ENCODE measurements around the gene SLC28A1.
A peak's percentile ranks its signal among the peaks of the same experiment; 100 is the strongest.

The SLC28A1 gene

GRCh38 chr15:84859144-84859543 lies 25.3 kb upstream of the SLC28A1 start:
- no peak for TF ChIP-seq CTCF (IDR thresholded peaks at IDR 0.05; ENCODE audit: low read depth, low read length, missing control alignments)
- in situ Hi-C loops (cut with HindIII; ENCODE audit: low sequenced_read_pairs), result no loop called here
- H3K4me3 ChIP-seq (ENCODE audit: low read depth, low read length), result no peak overlapping the region
- DNase-seq (ENCODE audit: low read depth), result no peak

GRCh38 chr15:84859651-84860050 lies 24.8 kb upstream of the SLC28A1 start:
- no peak for TF ChIP-seq CTCF (IDR thresholded peaks at IDR 0.05; ENCODE audit: low read depth, low read length, missing control alignments)

GRCh38 chr15:84861781-84862180 lies 22.7 kb upstream of the SLC28A1 start:
- TF ChIP-seq CTCF (IDR thresholded peaks at IDR 0.05; ENCODE audit: low read depth, low read length, missing control alignments), result no peak
- in situ Hi-C loops (cut with HindIII; ENCODE audit: low sequenced_read_pairs), result no loop called here
- H3K4me3 ChIP-seq (ENCODE audit: low read depth, low read length), result no peak overlapping the region
- no peak for DNase-seq (ENCODE audit: low read depth)

More at GRCh38 chr15:84859651-84860050, 24.8 kb upstream of the SLC28A1 start:
- no peak overlapping the region for H3K4me3 ChIP-seq (ENCODE audit: low read depth, low read length)
- DNase-seq (ENCODE audit: low read depth), result no peak
- in situ Hi-C loops (cut with HindIII; ENCODE audit: low sequenced_read_pairs), result no loop called here

GRCh38 chr15:84862214-84862975 lies 22.1 kb upstream of the SLC28A1 start:
- in situ Hi-C loops (cut with HindIII; ENCODE audit: low sequenced_read_pairs), result no loop called here
- H3K4me3 ChIP-seq (ENCODE audit: low read depth, low read length), result no peak overlapping the region
- TF ChIP-seq CTCF (IDR thresholded peaks at IDR 0.05; ENCODE audit: low read depth, low read length, missing control alignments), result no peak
- DNase-seq (ENCODE audit: low read depth), result no peak

GRCh38 chr15:84863565-84864443 lies 20.7 kb upstream of the SLC28A1 start:
- no peak for DNase-seq (ENCODE audit: low read depth)
- in situ Hi-C loops (cut with HindIII; ENCODE audit: low sequenced_read_pairs), result no loop called here
- TF ChIP-seq CTCF (IDR thresholded peaks at IDR 0.05; ENCODE audit: low read depth, low read length, missing control alignments), result peak; percentile 38
- no peak overlapping the region for H3K4me3 ChIP-seq (ENCODE audit: low read depth, low read length)

GRCh38 chr15:84864444-84864795 lies 20.0 kb upstream of the SLC28A1 start:
- no peak for TF ChIP-seq CTCF (IDR thresholded peaks at IDR 0.05; ENCODE audit: low read depth, low read length, missing control alignments)
- no peak overlapping the region for H3K4me3 ChIP-seq (ENCODE audit: low read depth, low read length)

More at GRCh38 chr15:84864444-84864795, 20.0 kb upstream of the SLC28A1 start:
- in situ Hi-C loops (cut with HindIII; ENCODE audit: low sequenced_read_pairs), result no loop called here
- no peak for DNase-seq (ENCODE audit: low read depth)
